HG02981 (cell line): ENCODE measurements around the gene CCBE1.
"Not testable (repeated sequence)": the region's sequence is repeated elsewhere in the genome, so short reads cannot be mapped to it uniquely, and the experiment has no call there.

Experiments
- ATAC-seq: cut with Tn5 transposase; IDR thresholded peaks from one replicate; pipeline ENCODE4 v1.9.1; 2021; ENCODE audit warnings: mild to moderate bottlenecking, moderate library complexity; ENCODE audit not compliant: unreplicated experiment

Gene CCBE1

GRCh38 chr18:59551902-59552635, 145.2 kb downstream of the CCBE1 start:
- no peak for ATAC-seq

DNA sequence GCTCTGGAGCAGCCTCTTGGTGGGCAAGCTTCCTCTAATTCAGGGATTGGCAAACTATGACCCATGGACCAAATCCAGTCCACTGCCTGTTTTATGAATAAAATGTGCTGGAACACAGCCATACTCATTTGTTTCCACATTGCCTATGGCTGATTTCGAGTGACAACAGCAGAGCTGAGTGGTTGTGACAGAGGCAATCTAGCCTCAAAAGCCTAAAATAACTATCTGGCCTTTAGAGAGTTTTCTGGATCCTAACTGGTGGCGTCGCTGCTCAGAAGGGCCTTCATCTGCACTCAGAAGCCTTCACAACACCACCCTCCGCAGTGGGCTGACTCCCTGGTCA, 147.1 kb downstream of the CCBE1 start:
- no peak for ATAC-seq

- no peak for ATAC-seq
These were observed 147.6 kb downstream of the CCBE1 start for GRCh38 chr18:59549503-59550173.

GRCh38 chr18:59547581-59548182, 149.5 kb downstream of the CCBE1 start:
- ATAC-seq = no peak

GRCh38 chr18:59546188-59546587, 151.0 kb downstream of the CCBE1 start:
- ATAC-seq = no peak

- ATAC-seq = no peak
These were observed 156.4 kb downstream of the CCBE1 start for GRCh38 chr18:59540780-59541179.

DNA sequence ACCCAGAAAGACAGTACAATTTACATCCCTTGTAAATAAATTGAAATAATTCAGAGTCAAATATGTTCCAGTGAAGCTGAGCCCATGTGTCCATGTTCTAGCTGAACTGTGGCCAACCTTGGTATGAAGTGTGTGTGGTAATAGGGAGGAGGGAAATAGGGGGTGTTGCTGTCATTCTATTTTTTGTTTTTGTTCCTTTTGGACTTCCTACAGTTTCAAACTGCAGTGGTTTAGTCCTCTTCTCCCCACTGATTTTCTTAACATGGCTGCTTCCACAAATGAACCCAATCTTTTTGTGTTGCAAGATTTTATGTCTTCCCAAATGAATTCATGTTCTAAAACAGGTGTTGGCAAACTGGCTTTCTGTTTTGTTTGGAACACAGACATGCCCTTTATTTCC, 156.9 kb downstream of the CCBE1 start:
- no peak for ATAC-seq

GRCh38 chr18:59539108-59539507, 158.1 kb downstream of the CCBE1 start:
- no peak for ATAC-seq

DNA sequence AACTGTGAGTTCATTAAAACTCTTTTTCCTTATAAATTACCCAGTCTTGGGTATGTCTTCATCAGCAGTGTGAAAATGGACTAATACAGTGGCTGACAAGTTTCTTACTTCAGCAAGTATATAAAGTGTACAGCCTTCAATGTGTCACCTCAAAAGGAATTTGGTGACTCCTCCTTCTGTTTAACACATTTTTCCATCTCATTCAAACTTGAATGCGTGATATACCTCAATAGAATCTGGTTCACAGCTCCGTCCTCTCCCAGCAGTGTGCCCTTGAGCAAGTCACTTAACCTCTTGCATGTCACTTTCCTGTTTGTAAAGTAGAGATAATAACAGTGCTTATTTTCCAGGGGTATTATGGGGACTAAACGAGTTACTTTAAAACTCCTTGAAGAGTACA, 159.6 kb downstream of the CCBE1 start:
- ATAC-seq = no peak

GRCh38 chr18:59536166-59536565, 161.1 kb downstream of the CCBE1 start:
- ATAC-seq = no peak

DNA sequence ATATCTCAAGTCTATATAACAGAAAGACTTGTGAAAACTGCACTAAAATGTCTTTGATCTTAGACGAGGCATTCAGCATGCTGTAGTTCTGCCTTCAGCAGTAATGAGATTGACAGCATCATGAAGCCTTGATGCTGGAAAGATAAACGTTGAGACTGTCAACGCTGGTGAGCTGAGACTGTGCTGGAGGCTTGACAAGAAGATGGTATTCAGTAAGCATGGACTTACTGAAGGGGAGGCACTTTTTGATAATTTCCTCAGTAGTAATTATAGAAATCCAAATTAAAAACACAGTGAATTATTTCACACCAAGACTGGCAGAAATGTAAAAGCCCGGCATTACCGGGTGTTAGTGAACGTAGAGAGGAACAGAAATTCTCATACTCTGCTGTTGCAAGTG, 162.2 kb downstream of the CCBE1 start:
- no peak for ATAC-seq

DNA sequence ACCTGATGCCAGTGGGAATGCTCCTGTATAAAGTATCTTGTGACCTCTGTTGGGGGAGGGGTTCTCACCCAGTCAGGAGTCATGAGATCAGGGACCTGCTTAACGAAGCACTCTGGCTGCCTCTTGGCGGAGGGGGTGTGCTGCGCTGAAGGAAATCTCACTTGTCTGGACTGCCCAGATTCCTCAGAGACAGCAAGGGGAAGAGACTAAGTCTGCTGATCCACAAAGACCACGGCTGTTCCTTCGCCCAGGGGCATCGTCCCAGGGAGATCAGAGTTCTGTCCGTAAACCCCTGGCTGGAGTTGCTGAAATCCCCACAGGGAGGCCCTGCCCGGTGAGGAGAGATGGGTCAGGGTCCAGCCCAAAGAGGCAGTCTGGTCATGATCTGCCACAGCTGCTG, 168.4 kb downstream of the CCBE1 start:
- no peak for ATAC-seq

DNA sequence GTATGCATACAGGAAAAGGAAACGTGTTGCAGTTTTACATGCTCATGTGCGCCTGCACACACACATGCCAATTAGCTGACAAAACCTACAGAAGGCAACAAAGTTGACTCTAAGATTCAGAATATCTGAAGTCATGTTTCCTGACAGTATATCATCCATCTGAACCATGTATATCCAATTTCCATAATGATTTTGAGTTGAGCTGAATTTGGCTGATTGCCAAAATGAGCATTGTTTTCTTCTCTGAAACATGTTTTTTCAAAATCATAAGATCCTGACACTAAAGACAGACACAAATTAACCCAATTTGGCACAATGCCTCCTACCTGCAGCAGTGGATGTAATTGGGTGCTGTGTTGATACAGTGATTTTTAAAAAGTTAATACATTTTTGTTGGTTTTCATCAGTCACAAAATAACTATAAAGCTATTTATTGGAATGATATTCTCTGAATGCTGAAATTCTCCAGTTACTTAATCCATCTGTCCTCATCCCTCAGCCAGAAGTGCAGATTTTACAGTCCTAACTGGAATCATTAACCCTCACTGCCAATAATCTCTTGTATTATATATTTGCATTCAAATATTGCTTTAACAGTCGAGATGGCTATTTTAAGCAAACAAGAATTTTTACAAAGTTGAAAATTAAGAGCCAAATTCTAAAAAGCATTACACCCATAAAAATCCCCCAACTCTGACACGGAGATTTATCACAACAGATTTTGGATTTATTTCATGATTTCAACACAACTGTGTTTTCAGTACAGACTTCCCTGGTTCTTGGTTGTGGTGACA, 176.5 kb downstream of the CCBE1 start:
- no peak for ATAC-seq

DNA sequence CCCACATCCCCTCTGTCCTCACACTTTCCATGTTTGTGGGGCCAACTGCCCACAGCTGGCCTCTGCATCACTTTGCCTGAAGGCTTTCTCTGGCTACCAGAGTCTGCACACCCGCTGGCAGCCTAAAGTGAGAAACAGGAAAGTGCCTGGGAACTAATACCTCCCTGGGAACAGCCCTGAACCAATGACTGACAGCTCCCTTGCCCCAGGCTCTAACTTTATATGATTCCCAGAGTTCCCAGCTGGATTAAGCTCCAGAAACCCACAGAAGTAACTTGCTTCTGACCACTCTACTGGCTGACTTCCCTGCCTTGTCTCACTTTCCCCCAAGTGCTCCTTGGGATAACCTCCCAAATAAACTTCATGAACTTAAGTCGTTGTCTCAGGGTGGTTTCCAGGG, 178.5 kb downstream of the CCBE1 start:
- ATAC-seq = no peak

GRCh38 chr18:59517446-59518165, 179.6 kb downstream of the CCBE1 start:
- no peak for ATAC-seq

DNA sequence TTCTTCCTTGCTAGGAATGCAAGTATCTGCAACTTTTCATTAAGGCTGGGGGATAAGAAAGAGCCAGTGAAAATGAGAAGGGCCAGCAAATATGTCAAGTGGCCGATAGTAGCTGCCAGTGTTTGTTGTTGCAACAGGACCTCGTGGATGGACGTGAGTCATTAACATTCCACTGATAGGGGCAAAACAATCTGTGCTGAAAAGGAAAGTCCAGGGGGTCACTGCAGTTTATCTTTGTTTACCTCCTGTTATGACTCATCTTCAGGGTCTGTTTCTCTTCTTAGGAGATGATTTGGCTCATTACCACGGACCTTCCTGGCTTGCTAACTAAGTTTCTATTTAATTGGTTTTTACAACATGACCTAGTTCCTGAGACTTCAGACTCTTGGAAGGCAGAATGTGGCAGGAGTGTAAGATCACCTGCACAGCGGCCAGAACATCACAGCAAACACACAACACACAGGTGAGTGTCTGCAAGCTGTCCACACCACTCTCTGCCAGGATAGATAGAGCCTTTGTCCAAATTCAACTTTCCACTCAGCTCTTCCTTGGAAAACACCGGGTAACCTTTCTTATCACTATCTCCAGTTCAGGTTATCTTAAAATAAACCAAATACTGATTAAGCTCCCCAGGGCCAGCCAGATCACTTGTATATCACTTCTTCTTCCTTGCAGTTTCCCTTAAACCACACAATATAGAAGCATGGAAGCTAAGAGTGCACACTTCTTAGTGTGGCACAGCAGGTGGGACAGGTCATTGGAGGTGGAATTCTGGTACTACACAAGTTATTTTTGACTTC, 180.7 kb downstream of the CCBE1 start:
- no peak for ATAC-seq

DNA sequence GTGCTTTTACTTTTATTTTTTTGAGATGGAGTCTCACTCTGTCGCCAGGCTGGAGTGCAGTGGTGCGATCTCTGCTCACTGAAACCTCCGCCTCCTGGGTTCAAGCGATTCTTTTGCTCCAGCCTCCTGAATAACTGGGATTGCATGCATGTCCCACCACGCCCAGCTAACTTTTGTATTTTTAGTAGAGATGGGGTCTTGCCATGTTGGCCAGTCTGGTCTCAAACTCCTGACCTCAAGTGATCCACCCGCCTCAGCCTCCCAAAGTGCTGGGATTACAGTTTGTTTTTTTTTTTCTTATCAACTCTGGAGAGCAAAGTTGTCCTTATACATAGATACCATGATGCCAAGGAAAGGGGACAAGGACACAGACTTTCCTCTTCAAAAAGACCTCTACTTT, 181.3 kb downstream of the CCBE1 start:
- ATAC-seq = not testable (repeated sequence)

DNA sequence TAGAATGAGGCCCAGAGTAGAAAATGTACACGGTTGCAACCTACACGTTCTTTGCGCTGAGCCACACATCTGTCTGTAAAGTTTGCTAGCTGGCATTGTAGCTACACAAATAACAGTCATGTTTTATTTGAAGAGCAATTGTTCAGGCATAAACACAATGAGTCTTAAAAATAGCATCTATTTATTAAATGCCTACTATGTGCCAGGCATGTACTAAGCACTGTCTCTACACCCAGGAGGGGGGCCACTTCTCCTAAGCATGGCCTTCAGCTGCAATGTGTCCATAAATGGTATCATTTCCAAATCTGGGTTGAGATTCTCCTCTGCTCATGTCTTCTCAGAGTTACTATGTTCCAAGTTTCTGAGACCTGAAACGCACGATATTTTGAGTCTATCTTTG, 182.1 kb downstream of the CCBE1 start:
- no peak for ATAC-seq

DNA sequence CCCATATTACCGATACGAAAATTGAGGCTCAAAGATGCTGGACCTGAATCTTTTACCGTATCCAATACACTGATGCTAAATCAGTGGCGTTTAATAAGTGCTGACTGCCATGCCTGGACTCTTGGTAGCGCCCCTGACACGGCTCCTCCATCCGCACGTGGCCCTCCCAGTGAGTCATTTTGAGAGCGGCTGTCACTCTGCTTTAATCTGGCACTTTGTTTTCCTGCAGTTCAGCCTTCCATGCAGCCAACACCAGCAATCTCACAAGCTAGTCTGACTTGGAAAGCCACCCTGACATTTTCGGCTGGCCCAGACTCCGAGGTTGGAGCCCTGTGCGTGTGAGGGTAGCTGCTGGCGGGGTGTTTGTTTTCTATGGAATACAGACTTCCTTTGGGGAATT, 183.0 kb downstream of the CCBE1 start:
- no peak for ATAC-seq
